Sigmoid colon (tissue), 7 donors: ENCODE data around the gene NAB2. TPM values are rescaled to one million over a fixed set of nuclear protein-coding genes. Genes with fewer than 3 reads are reported as not detected.
A peak's percentile ranks its signal among the peaks of the same experiment; 100 is the strongest.

Experiments used
- DNase-seq: peaks from one replicate; pipeline ENCODE4 v3.0.0-alpha.2; 2019
- H3K27ac ChIP-seq, 4 donors: fragments of 200-600 bp; sonication (generic); one replicate each; pipeline ENCODE4 v1.5.1; 2016 to 2019; ENCODE audit warnings: mild to moderate bottlenecking in 1 of 4
- H3K27me3 ChIP-seq, 3 donors: fragments of 200-600 bp; sonication (generic); one replicate each; pipeline ENCODE4 v1.5.1; 2019; ENCODE audit warnings: mild to moderate bottlenecking in 1 of 3
- H3K36me3 ChIP-seq, 4 donors: fragments of 200-600 bp; sonication (generic); one replicate each; pipeline ENCODE4 v1.5.1; 2016 to 2019
- H3K4me1 ChIP-seq, 4 donors: fragments of 200-600 bp; sonication (generic); one replicate each; pipeline ENCODE4 v1.5.1; 2017 to 2019
- H3K4me3 ChIP-seq, 4 donors: fragments of 200-600 bp; sonication (generic); one replicate each; pipeline ENCODE4 v1.5.1; 2017 to 2019; ENCODE audit warnings: mild to moderate bottlenecking in 2 of 4, moderate library complexity in 1 of 4
- H3K9me3 ChIP-seq, 4 donors: fragments of 200-600 bp in 3 of 4; sonication (generic) in 3 of 4; one replicate each; pipeline versions ENCODE4 v1.5.1 to v1.6.1; 2013 to 2019
- EP300 ChIP-seq, 4 donors: sonication (generic); formaldehyde crosslinking; IDR thresholded peaks; one replicate each; pipeline ENCODE4 v1.6.1; 2017; ENCODE audit warnings: antibody characterized with exemption in 4 of 4
- POLR2A ChIP-seq, 2 donors: fragments of 450-650 bp; IDR thresholded peaks; one replicate each; pipeline ENCODE4 v1.6.1; 2016; ENCODE audit warnings: antibody characterized with exemption in 2 of 2, mild to moderate bottlenecking in 2 of 2, moderate library complexity in 2 of 2
- POLR2AphosphoS5 ChIP-seq, 4 donors: sonication (generic); formaldehyde crosslinking; IDR thresholded peaks; one replicate each; pipeline ENCODE4 v1.6.1; 2017; ENCODE audit warnings: antibody characterized with exemption in 4 of 4
- WGBS, 2 donors: extraction: QIAGEN DNeasy Blood & Tissue Kit; methylation state at CpG; one replicate each; pipeline ENCODE4 v1.1.7; 2013; 5-methylcytosine and 5-hydroxymethylcytosine counted together
- intact Hi-C: fragments of 100-400 bp; cut with DNase I; formaldehyde crosslinking; loops from one replicate; pipeline ENCODE4 v1.15.1; 2023
- polyA plus RNA-seq, 3 donors: library from polyadenylated mRNA; stranded (reverse); fragments of 200-250 nt; gene quantifications; one replicate each; pipeline ENCODE4 v1.2.3, GENCODE V29; 2013
- total RNA-seq, 4 donors: library from RNA; depleted of rRNA; stranded (reverse); fragments of >200 nt; gene quantifications; one replicate each; pipeline ENCODE4 v1.1.0, GENCODE V29; 2016
- TF ChIP-seq, protein P1 (sequence below), 4 experiments: fragments of 450-650 bp in 3 of 4; fragments of 200-600 bp in 1 of 4; IDR thresholded peaks; one replicate each; pipeline ENCODE4 v1.5.1; 2016 to 2019; ENCODE audit warnings: antibody characterized with exemption in 4 of 4, mild to moderate bottlenecking in 3 of 4, moderate library complexity in 2 of 4
- donor health status: healthy with polysubstance abuse.
- donor health status: Bipolar disorder and iron deficiency.
- donor health status: healthy.

NAB2 gene
- total and polyA plus RNA-seq, 7 donors = 2.5 to 28.9 (median 24.8) TPM

DNA sequence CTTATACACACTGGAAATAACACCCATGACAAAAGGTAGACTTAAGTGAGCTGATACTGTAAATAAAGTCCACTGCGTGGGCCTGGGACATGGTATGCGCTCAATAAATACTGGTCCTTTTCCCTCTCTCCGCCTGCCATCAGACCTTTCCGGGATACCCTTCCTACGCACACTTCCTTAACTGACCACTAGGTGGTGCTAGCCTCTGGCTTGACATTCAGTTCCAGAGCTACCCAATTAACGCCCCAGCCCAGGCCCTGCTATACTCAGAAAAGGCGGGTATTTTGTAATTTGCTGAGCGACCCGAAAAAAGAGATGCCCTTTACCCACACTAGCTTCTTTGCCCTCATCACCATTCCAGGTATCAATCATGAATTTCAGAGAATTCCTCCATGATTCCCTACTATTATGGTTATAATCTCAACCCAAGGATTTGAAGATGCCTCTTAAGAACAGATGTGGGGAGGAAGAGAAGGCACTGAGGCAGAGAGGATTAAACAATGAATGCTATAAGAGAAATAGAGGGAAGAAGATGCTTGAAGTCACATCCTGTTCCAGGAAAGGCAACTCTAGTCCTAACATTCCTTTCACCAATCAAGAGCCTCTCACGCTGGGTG lies 35.5 kb downstream of the NAB2 start:
- H3K9me3 ChIP-seq = no peaks in the 10 kb centered on the region
- H3K36me3 ChIP-seq = no peaks in the 10 kb centered on the region
- intact Hi-C loops = loop anchor here (1.0 kb wide), 1 partner anchor 59 kb away; no protein-coding TSS in a partner anchor
- H3K27ac ChIP-seq = no peak overlapping the region
- DNase-seq = peak; percentile 88
- H3K27me3 ChIP-seq = no peaks in the 10 kb centered on the region
- no peak overlapping the region for H3K4me3 ChIP-seq
- peaks cover 0 to 10% (median 9%) of the 10 kb centered on the region in 4 donors for H3K4me1 ChIP-seq
- TF ChIP-seq, protein P1, sequence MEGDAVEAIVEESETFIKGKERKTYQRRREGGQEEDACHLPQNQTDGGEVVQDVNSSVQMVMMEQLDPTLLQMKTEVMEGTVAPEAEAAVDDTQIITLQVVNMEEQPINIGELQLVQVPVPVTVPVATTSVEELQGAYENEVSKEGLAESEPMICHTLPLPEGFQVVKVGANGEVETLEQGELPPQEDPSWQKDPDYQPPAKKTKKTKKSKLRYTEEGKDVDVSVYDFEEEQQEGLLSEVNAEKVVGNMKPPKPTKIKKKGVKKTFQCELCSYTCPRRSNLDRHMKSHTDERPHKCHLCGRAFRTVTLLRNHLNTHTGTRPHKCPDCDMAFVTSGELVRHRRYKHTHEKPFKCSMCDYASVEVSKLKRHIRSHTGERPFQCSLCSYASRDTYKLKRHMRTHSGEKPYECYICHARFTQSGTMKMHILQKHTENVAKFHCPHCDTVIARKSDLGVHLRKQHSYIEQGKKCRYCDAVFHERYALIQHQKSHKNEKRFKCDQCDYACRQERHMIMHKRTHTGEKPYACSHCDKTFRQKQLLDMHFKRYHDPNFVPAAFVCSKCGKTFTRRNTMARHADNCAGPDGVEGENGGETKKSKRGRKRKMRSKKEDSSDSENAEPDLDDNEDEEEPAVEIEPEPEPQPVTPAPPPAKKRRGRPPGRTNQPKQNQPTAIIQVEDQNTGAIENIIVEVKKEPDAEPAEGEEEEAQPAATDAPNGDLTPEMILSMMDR (IDR thresholded peaks at IDR 0.05) = peak; percentile 92 to 96 (median 96)
- no peak for TF ChIP-seq POLR2A (IDR thresholded peaks at IDR 0.05)
- TF ChIP-seq POLR2AphosphoS5 (IDR thresholded peaks at IDR 0.05) = peak in 1 of 4 donors; percentile 16
- 12 to 17% methylated on average over 10 of the region's 10 CpGs for WGBS, 2 donors

DNA sequence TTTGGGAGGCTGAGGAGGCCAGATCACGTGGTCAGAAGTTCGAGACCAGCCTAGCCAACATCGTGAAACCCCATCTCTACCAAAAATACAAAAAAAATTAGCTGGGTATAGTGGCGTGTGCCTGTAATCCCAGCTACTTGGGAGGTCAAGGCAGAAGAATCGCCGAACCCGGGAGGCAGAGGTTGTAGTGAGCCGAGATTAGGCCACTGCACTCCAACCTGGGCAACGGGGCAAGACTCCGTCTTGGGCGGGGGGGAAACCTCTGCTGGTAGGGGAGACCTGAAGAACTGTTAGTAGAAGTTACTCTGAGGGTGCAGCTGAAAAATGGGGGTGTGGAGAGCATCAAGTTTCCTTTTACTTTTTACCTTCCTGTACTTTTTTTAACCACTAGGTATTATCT lies 37.1 kb downstream of the NAB2 start:
- 91 to 93% methylated on average over 11 of the region's 11 CpGs for WGBS, 2 donors
- TF ChIP-seq POLR2A (IDR thresholded peaks at IDR 0.05) (no peak), EP300 (IDR thresholded peaks at IDR 0.05) (no peak), POLR2AphosphoS5 (IDR thresholded peaks at IDR 0.05) (no peak)
- TF ChIP-seq, protein P1 (IDR thresholded peaks at IDR 0.05) = no peak
- no peaks in the 10 kb centered on the region for H3K36me3 ChIP-seq
- H3K4me1 ChIP-seq = peaks cover 0 to 27% (median 21%) of the 10 kb centered on the region in 4 donors
- intact Hi-C loops = loop anchor here (2.0 to 5.0 kb wide), 2 partner anchors 49 to 54 kb away; no protein-coding TSS in a partner anchor
- H3K4me3 ChIP-seq = no peak overlapping the region
- H3K27ac ChIP-seq = peak overlapping the region in 2 of 4 donors; percentile 92 to 98
- H3K27me3 ChIP-seq = no peaks in the 10 kb centered on the region
- no peaks in the 10 kb centered on the region for H3K9me3 ChIP-seq
- DNase-seq = no peak

- H3K36me3 ChIP-seq = no peaks in the 10 kb centered on the region
- H3K27ac ChIP-seq = peak overlapping the region; percentile 92 to 99 (median 98)
- intact Hi-C loops = loop anchor here (2.0 to 5.0 kb wide), 2 partner anchors 48 to 54 kb away; no protein-coding TSS in a partner anchor
- H3K4me1 ChIP-seq = peaks cover 0 to 32% (median 26%) of the 10 kb centered on the region in 4 donors
- 22 to 55% methylated on average over 7 of the region's 7 CpGs for WGBS, 2 donors
- DNase-seq = no peak
- H3K4me3 ChIP-seq = peak overlapping the region in 1 of 4 donors; percentile 71
- H3K27me3 ChIP-seq = no peaks in the 10 kb centered on the region
- no peaks in the 10 kb centered on the region for H3K9me3 ChIP-seq
- TF ChIP-seq POLR2A (IDR thresholded peaks at IDR 0.05) (no peak), EP300 (IDR thresholded peaks at IDR 0.05) (no peak), POLR2AphosphoS5 (IDR thresholded peaks at IDR 0.05) (no peak)
- TF ChIP-seq, protein P1 (IDR thresholded peaks at IDR 0.05) = no peak
Measured at GRCh38 chr12:57126561-57126960, 37.6 kb downstream of the NAB2 start.

GRCh38 chr12:57127101-57127725 lies 38.3 kb downstream of the NAB2 start:
- DNase-seq = peak; percentile 85
- WGBS, 2 donors = 2 to 7% methylated on average over 26 of the region's 26 CpGs
- H3K27ac ChIP-seq = peak overlapping the region; percentile 92 to 99 (median 98)

More at GRCh38 chr12:57127101-57127725, 38.3 kb downstream of the NAB2 start:
- Histone ChIP-seq H3K4me1 (peaks cover 0 to 39% (median 33%) of the 10 kb centered on the region in 4 donors), H3K4me3 (peak overlapping the region; percentile 68 to 93 (median 80)), H3K27me3 (no peaks in the 10 kb centered on the region), H3K9me3 (no peaks in the 10 kb centered on the region), H3K36me3 (no peaks in the 10 kb centered on the region)
- intact Hi-C loops = loop anchor here (2.0 to 5.0 kb wide), 2 partner anchors 48 to 55 kb away; no protein-coding TSS in a partner anchor
- TF ChIP-seq EP300 (IDR thresholded peaks at IDR 0.05) (no peak), POLR2AphosphoS5 (IDR thresholded peaks at IDR 0.05) (no peak), POLR2A (IDR thresholded peaks at IDR 0.05) (no peak)
- TF ChIP-seq, protein P1 (IDR thresholded peaks at IDR 0.05) = no peak
